NT2/D1 (cell line): Measurements from ENCODE around the gene PCDHA12.
"Not testable (repeated sequence)": the region's sequence is repeated elsewhere in the genome, so short reads cannot be mapped to it uniquely, and the experiment has no call there.

Source experiments
- SUZ12 ChIP-seq: IDR thresholded peaks from 2 replicates; pipeline ENCODE4 v1.6.1; 2011; ENCODE audit not compliant: insufficient read length, insufficient read depth; ENCODE audit errors: extremely low read depth
- YY1 ChIP-seq: IDR thresholded peaks from 2 replicates; pipeline ENCODE4 v1.6.1; 2011; ENCODE audit not compliant: insufficient read length, insufficient read depth
- ZNF274 ChIP-seq: IDR thresholded peaks from 2 replicates; pipeline ENCODE4 v1.6.1; 2011; ENCODE audit warnings: mild to moderate bottlenecking, low read depth, low read length

- not testable (repeated sequence) for TF ChIP-seq SUZ12, YY1, ZNF274
Observed at GRCh38 chr5:140849831-140850634, 25.1 kb upstream of the PCDHA12 start.
